A549 (cell line): Measurements from ENCODE around the gene SALL3.

Source experiments
- HDAC2 ChIP-seq: fragments of 200-600 bp; sonication (generic); IDR thresholded peaks from 2 replicates; pipeline ENCODE4 v1.6.1; 2016
- TF ChIP-seq, protein P1 (sequence below): fragments of 450-650 bp; IDR thresholded peaks from 2 replicates; pipeline ENCODE4 v1.6.1; 2014; ENCODE audit warnings: antibody characterized with exemption
- TF ChIP-seq, protein P2 (sequence below): fragments of >200 bp; sonication (Bioruptor Twin); formaldehyde crosslinking; IDR thresholded peaks from 3 replicates; pipeline ENCODE4 v1.5.1; 2016

DNA sequence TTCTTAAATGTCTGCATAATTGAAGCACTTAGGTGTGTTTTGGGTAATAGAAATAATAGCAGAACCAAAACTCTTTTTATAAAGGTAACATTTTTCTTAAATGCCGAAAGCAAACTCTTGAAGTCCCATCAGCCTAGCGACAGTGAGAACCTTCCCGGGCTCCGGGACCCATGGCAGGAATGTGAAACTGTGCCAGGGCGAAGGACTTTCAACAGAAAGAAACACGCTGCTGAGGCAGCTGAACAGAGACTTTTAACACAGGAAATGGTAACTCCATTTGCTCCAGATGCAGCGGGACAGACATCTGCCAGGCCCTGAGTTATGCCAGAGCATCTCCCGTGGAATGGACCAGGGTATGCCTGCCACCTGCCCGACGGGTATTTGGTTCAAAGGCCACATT lies 34.3 kb downstream of the SALL3 start:
- TF ChIP-seq, protein P1, sequence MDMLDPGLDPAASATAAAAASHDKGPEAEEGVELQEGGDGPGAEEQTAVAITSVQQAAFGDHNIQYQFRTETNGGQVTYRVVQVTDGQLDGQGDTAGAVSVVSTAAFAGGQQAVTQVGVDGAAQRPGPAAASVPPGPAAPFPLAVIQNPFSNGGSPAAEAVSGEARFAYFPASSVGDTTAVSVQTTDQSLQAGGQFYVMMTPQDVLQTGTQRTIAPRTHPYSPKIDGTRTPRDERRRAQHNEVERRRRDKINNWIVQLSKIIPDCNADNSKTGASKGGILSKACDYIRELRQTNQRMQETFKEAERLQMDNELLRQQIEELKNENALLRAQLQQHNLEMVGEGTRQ, result no peak
- TF ChIP-seq, protein P2, sequence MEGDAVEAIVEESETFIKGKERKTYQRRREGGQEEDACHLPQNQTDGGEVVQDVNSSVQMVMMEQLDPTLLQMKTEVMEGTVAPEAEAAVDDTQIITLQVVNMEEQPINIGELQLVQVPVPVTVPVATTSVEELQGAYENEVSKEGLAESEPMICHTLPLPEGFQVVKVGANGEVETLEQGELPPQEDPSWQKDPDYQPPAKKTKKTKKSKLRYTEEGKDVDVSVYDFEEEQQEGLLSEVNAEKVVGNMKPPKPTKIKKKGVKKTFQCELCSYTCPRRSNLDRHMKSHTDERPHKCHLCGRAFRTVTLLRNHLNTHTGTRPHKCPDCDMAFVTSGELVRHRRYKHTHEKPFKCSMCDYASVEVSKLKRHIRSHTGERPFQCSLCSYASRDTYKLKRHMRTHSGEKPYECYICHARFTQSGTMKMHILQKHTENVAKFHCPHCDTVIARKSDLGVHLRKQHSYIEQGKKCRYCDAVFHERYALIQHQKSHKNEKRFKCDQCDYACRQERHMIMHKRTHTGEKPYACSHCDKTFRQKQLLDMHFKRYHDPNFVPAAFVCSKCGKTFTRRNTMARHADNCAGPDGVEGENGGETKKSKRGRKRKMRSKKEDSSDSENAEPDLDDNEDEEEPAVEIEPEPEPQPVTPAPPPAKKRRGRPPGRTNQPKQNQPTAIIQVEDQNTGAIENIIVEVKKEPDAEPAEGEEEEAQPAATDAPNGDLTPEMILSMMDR, result no peak
- TF ChIP-seq HDAC2, result no peak
